Measurements from ENCODE around the gene MSH5. TPM values are rescaled to one million over a fixed set of nuclear protein-coding genes. Genes with fewer than 3 reads are reported as not detected.

MSH5 gene
- total RNA-seq, 1 experiment from 2014 or later = 22.4 TPM

- Mint-ChIP-seq H3K9me3 (no peaks in the 10 kb centered on the region; a peak in 1 of 5 replicates), H3K27ac (peak overlapping the region in 2 of 3 experiments; percentile 96; a peak in 4 of 7 replicates), H3K4me3 (peak overlapping the region; percentile 96 to 98), H3K36me3 (ENCODE audit: insufficient read depth in 1 of 3, low read depth in 3 of 3) (peaks cover 4 to 27% (median 4%) of the 10 kb centered on the region in 3 experiments; a peak in 5 of 7 replicates), H3K27me3 (ENCODE audit: low read depth) (peaks cover 1% of the 10 kb centered on the region; the same call in 1 of the 2 replicates), H3K4me1 (peaks cover 11% of the 10 kb centered on the region in 2 experiments)
- no peak overlapping the region for H4K91ac ChIP-seq (ENCODE audit: insufficient read length, low read depth, low read length)
- peaks cover 6% of the 10 kb centered on the region for H3K23me2 ChIP-seq (ENCODE audit: insufficient read length, low read depth, low read length, poor library complexity, severe bottlenecking)
- H3K56ac ChIP-seq (ENCODE audit: insufficient read length, low read depth, low read length) = no peak overlapping the region
- no peak overlapping the region; the same call in 1 of the 2 replicates for H3K14ac ChIP-seq (ENCODE audit: insufficient read depth, low read length)
- WGBS (ENCODE audit: extremely low coverage, insufficient read length, low lambda C conversion rate) = no CpG with 5 or more reads among the region's 7 CpGs
- peak overlapping the region; percentile 91 for H3K4me2 ChIP-seq (ENCODE audit: insufficient read depth, insufficient read length, low read length)
- H3K9me3 ChIP-seq (ENCODE audit: control insufficient read depth, low read depth, low read length) = no peaks in the 10 kb centered on the region
- no peak overlapping the region for H2BK5ac ChIP-seq (ENCODE audit: insufficient read length, low read length)
- H3K27me3 ChIP-seq (ENCODE audit: insufficient read depth, low read length) = no peaks in the 10 kb centered on the region
- H4K5ac ChIP-seq (ENCODE audit: insufficient read length, low read depth, low read length) = no peak overlapping the region
- peaks cover 4% of the 10 kb centered on the region; the same call in 1 of the 2 replicates for H3K4me1 ChIP-seq (ENCODE audit: insufficient read depth, low read length)
- peak overlapping the region; percentile 36 for H2BK12ac ChIP-seq (ENCODE audit: insufficient read length, low read depth, low read length)
- no peak overlapping the region for H3K18ac ChIP-seq (ENCODE audit: insufficient read length, low read depth, low read length)
- H3K79me2 ChIP-seq (ENCODE audit: insufficient read depth, low read length) = peaks cover 2% of the 10 kb centered on the region; the same call in 1 of the 2 replicates
- H2BK15ac ChIP-seq (ENCODE audit: low read depth, low read length) = no peak overlapping the region
- H3K79me1 ChIP-seq (ENCODE audit: insufficient read depth, low read depth, low read length, poor library complexity, severe bottlenecking) = peaks cover 6% of the 10 kb centered on the region
- H4K20me1 ChIP-seq (ENCODE audit: control insufficient read depth, insufficient read depth, insufficient read length) = no peaks in the 10 kb centered on the region
- H3T11ph ChIP-seq (ENCODE audit: low read length) = no peak overlapping the region
- no peak overlapping the region for H3K23ac ChIP-seq (ENCODE audit: insufficient read length, low read depth, low read length)
- H4K8ac ChIP-seq (replicated peaks; ENCODE audit: insufficient read length, low read depth, low read length) = no peak overlapping the region
- no peak overlapping the region for H2BK120ac ChIP-seq (ENCODE audit: low read depth, low read length, poor library complexity, severe bottlenecking)
- H3K27ac ChIP-seq (ENCODE audit: insufficient read length, low read depth, low read length) = no peak overlapping the region
- no peak overlapping the region for H2AFZ ChIP-seq (ENCODE audit: low read length)
- peak overlapping the region; percentile 79 for H3K9ac ChIP-seq (ENCODE audit: extremely low read depth, insufficient read length, low read length)
- no peak for TF ChIP-seq CTCF (conservative IDR thresholded peaks at IDR 0.05)
- DNase-seq = no peak
- no peak overlapping the region for H2AK5ac ChIP-seq (ENCODE audit: insufficient read length, low read length)
- H2BK20ac ChIP-seq (ENCODE audit: low read depth, low read length, poor library complexity, severe bottlenecking) = no peak overlapping the region
- no peak overlapping the region for H3K4ac ChIP-seq (ENCODE audit: low read depth, low read length)
These were observed 38.0 kb upstream of the MSH5 start for GRCh38 chr6:31701666-31702404.
